NOMO-1 (cell line): ENCODE results near the gene CGB1.
"Not testable (repeated sequence)": the region's sequence is repeated elsewhere in the genome, so short reads cannot be mapped to it uniquely, and the experiment has no call there.

Source experiments
- DNase-seq, 2 experiments: peaks; one replicate each; lab custom pipeline; 2025; ENCODE audit not compliant: unreplicated experiment in 2 of 2; lab: John Stamatoyannopoulos, UW

CGB1 gene

DNA sequence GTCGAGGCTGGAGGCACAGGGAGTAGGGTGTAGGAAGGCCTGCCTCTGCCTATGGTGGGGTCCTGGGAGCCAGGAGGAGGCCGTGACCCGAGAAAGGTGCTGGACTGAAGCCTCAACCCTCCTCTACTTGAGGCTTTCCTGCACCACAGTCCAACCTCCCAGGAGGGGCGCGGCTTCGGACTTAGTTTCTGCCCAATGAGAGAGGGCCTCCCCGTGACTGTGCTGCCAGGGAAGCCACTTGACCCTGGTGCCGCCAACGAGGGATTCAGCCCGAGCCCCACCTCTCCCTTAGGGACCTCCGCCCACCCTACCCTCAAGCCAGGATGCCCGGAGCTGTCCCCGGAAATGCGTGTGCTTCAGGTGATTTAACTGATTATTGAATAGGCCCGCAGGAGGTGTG is 12.5 kb downstream of the CGB1 start, which contains the start of gene CGB3:
Gene CGB3, minus strand, starts transcription at position 101 of the 400 bp plus-strand sequence. CDS start 362 bp downstream, outside the sequence.
- DNase-seq: not testable (repeated sequence)

- no peak for DNase-seq
Observed at GRCh38 chr19:49022116-49022515, 14.6 kb downstream of the CGB1 start.

GRCh38 chr19:49020931-49021895 is 15.5 kb downstream of the CGB1 start:
- DNase-seq: no peak

DNA sequence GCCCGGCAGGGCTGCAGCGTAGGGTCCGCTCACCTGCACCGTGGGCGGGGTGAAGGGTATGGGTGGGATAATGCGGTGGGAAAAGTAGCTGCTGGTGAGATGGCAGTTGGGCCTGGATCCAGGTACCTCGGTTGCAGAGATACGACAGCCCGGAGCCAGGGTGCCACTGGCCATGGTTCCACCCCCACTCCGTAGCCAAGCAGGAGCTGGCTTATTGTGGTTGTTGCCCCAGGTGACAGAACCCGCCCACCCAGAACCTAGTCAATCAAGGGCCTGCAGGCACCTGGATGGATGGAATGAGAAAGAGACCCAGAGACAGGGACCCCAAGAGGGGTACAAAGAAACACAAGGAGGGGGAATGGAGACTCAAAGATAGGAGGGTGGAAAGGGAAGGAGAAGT is 16.4 kb downstream of the CGB1 start:
- no peak for DNase-seq

DNA sequence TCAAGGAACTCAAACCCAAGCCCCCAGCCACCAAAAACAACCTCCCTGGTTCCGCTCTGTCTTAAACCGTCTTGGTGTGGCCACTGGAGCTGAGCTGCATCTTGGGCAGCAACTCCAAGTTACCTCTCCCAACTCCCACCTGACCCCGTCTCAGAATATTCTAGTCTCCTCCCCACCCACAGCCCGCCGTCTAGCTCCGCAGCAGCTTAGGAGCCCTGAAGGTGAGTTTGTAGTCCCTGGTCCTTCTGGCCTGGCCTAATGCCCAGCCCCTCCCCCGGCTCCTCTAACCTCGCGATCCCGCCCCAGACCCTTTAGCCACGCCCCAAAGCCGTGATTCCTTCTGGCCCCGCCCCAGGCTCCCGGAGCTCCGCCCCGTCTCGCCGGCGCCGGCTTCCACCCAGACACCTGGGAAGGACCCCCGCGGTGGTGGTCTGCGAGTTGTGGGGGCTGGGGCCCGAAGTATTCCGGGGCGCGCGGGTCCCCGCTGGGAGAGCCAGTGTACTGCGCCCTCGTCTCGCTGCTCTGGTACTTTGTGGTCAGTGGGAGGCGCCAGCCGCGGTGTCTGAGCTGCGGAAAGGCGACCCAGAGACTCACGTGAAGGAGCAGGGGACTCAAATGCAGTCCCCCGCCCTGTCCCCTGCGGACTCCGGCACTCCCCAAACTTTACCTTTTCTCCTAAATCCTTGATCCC is 17.3 kb downstream of the CGB1 start:
- peak in 1 of 2 experiments; percentile 21 for DNase-seq

- DNase-seq: not testable (repeated sequence)
Observed at GRCh38 chr19:49018388-49019241, 18.1 kb downstream of the CGB1 start.

DNA sequence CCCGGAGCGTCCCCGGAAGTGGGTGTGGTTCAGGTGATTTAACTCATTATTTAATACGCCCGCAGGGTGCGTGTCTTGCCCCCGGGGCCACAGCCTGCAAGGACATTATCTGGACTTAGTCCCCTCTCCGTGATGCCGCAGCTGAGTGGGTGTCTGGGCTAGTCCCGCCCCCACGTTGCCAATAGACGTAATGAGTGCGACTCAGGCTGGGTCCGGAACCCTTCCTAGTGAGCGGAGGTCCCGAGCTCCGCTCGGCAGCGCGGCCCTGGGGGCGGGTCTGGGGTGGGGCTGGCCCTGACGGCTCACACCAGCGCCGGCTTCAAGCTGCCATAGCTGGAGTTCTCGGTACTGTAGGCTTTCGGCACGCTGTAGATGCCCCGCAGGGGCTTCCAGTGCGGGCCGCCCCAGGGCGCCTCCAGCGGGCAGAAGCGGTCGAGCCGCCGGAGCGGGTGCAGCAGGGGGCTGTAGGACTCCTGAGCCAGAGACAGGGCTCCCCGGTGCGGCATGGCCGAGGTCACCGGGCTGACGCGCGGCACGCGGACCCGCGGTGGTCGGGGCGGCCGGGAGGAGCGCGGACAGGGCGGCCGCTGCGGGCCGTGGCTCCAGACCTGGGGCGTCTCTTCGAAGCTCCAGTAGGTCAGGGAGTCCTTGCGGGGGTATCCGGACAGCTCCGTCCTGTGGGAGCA is 18.9 kb downstream of the CGB1 start:
- peak; percentile 56 to 61 for DNase-seq

- DNase-seq: no peak
Observed at GRCh38 chr19:49017041-49017665, 19.5 kb downstream of the CGB1 start, which contains the start of gene LHB. TSS of gene LHB (minus strand) at chr19:49017091. CDS start at chr19:49017081, 10 bp downstream.

GRCh38 chr19:49016067-49016839 is 20.4 kb downstream of the CGB1 start:
- no peak for DNase-seq

- DNase-seq: no peak
Observed at GRCh38 chr19:49014870-49015255, 21.8 kb downstream of the CGB1 start.

DNA sequence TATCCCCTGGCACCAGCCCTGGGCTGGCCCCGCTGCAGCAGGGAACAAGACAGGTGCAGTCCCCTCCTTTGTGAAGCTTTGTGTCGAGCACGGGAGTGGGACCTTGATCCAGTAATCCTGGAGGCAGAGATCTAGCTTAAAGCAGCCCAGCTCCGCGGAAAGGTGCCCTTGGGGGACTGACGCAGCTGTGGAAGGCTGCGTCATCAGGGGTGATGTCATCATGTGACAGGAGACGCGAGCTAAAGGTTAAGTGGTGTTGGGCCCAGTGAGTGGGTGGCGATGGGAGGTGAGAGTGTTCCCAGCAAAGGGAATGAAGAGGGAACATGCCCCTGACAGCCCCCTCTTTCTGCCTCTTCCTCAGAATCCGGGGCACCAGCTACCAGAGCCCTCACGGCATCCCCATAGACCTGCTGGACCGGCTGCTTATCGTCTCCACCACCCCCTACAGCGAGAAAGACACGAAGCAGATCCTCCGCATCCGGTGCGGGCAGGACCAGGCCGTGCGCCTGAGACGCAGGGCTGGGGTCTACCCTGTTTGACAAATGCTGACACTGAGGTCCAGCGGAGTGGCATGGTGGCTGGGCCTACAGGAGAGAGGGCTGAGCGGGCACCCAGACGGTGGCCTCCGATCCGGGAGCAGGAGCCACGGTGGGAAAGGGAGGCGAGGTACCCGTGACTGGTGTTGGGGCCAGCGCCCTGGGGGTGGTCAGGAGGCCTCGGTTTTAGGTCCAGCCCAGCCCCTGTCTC is 22.4 kb downstream of the CGB1 start:
- DNase-seq: no peak

- DNase-seq: no peak
Observed at GRCh38 chr19:49011194-49011593, 25.5 kb downstream of the CGB1 start.

- DNase-seq: no peak
Observed at GRCh38 chr19:49010453-49010852, 26.2 kb downstream of the CGB1 start.

GRCh38 chr19:49009828-49010227 is 26.9 kb downstream of the CGB1 start:
- DNase-seq: no peak

DNA sequence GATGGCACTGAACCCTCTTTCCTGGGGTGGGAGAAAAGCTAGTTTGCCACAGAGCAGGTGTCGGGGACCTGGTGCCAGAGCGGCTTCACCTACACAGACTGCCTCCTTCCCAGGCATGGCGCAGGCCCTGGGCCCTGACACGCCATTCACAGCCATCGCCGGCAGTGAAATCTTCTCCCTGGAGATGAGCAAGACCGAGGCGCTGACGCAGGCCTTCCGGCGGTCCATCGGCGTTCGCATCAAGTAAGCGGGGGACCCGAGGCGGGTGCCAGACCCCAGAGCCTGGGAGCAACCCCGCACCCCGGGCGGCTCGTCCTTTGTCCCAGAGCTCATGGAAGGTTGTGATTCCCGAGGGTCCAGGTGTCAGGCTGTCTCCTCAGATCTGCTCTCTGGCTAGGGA is 29.8 kb downstream of the CGB1 start:
- no peak for DNase-seq

GRCh38 chr19:49004964-49005614 is 31.6 kb downstream of the CGB1 start:
- DNase-seq: no peak

- DNase-seq: no peak
Observed at GRCh38 chr19:49004133-49004532, 32.6 kb downstream of the CGB1 start.
